ENCODE results near the gene ALK. TPM values are rescaled to one million over a fixed set of nuclear protein-coding genes. Genes with fewer than 3 reads are reported as not detected.

Gene ALK
- total RNA-seq, 1 experiment from 2014 or later, result 59.6 TPM

GRCh38 chr2:29223257-29223656 is 698.1 kb downstream of the ALK start:
- Histone ChIP-seq H3K4me3 (no peak overlapping the region), H3K27me3 (no peaks in the 10 kb centered on the region), H3K27ac (no peak overlapping the region), H3K9me3 (replicated peaks) (no peaks in the 10 kb centered on the region), H3K36me3 (peaks cover 30% of the 10 kb centered on the region), H3K4me1 (peaks cover 45% of the 10 kb centered on the region)
- DNase-seq, result no peak

DNA sequence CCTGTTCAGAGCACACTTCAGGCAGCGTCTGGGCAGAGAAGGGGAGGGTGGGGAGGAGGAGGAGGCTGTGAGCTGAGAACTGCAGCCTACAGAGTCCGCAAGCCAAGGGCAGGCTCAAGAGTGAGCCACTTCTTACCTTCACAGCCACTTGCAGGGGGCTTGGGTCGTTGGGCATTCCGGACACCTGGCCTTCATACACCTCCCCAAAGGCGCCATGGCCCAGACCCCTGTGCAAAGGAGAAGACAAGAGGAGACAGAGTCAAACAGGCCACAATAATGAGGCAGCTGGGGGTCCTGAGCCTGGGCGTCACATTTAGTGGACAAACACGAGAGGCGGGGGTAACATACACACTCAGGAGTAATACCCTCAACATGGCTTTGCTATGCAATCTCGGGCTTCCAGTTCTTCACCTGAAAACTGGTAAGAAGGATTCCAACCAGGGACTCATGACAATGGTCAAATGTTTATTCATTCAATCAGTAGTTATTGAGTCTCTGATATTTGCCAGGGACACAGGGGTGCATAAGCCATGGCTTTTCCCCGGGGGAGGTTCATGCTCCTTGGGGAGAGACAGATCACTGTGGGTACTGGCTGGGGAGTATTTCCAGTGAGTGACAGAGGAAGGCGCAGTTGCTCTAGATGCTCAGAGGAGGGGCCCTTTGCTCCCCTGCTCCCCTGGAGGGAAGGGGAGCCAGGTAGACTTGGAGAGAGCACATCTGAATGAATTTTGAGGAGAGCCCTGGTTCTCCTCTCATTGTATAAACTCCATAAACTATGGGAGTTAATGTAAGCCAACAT is 698.8 kb downstream of the ALK start:
- Histone ChIP-seq H3K27me3 (no peaks in the 10 kb centered on the region), H3K36me3 (peaks cover 30% of the 10 kb centered on the region), H3K9me3 (replicated peaks) (no peaks in the 10 kb centered on the region), H3K4me1 (peaks cover 40% of the 10 kb centered on the region), H3K4me3 (no peak overlapping the region), H3K27ac (no peak overlapping the region)
- DNase-seq, result no peak

DNA sequence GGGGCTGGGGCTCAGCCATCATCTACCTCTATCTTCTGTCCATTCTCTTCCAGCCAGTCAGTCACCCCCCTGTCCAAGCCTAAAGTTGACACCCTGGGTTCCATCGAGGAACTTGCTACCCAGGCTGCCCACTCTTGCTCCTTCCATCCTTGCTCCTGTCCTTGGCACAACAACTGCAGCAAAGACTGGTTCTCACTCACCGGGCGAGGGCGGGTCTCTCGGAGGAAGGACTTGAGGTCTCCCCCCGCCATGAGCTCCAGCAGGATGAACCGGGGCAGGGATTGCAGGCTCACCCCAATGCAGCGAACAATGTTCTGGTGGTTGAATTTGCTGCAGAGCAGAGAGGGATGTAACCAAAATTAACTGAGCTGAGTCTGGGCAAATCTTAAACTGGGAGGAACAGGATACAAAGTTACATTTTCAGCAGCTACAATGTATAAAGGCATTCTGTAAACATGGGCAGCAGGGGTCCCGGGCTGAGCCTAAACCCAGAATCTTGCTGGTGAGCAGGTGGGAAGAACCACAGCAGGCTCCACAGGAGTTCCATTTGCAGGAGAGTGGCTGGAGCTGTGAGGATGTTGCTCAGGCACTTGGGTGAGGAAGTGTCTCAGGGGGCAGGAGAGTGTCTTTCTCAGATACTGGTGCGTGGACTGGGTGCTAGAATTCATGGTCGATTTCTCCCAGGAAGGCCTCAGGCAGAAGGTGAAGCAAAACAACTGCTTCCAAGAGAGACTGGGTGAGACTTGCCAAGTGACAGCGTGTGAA is 700.7 kb downstream of the ALK start:
- no peak overlapping the region for H3K27ac ChIP-seq
- DNase-seq, result no peak
- no peaks in the 10 kb centered on the region for H3K27me3 ChIP-seq
- H3K4me1 ChIP-seq, result peaks cover 26% of the 10 kb centered on the region
- no peak overlapping the region for H3K4me3 ChIP-seq
- no peaks in the 10 kb centered on the region for H3K9me3 ChIP-seq (replicated peaks)
- peaks cover 30% of the 10 kb centered on the region for H3K36me3 ChIP-seq

- Histone ChIP-seq H3K36me3 (peaks cover 30% of the 10 kb centered on the region), H3K9me3 (replicated peaks) (no peaks in the 10 kb centered on the region), H3K4me3 (no peak overlapping the region), H3K27ac (no peak overlapping the region), H3K4me1 (peaks cover 16% of the 10 kb centered on the region), H3K27me3 (no peaks in the 10 kb centered on the region)
- no peak for DNase-seq
These were observed 702.0 kb downstream of the ALK start for GRCh38 chr2:29219374-29219773.

GRCh38 chr2:29218550-29219125 is 702.7 kb downstream of the ALK start:
- no peak for DNase-seq

GRCh38 chr2:29218071-29218470 is 703.3 kb downstream of the ALK start:
- Histone ChIP-seq H3K27ac (no peak overlapping the region), H3K4me3 (no peak overlapping the region), H3K9me3 (replicated peaks) (no peaks in the 10 kb centered on the region), H3K4me1 (peaks cover 3% of the 10 kb centered on the region; the same call in 1 of the 2 replicates), H3K36me3 (peaks cover 30% of the 10 kb centered on the region), H3K27me3 (no peaks in the 10 kb centered on the region)
- DNase-seq, result no peak

More at GRCh38 chr2:29218550-29219125, 702.7 kb downstream of the ALK start:
- Histone ChIP-seq H3K27ac (no peak overlapping the region), H3K27me3 (no peaks in the 10 kb centered on the region), H3K36me3 (peaks cover 30% of the 10 kb centered on the region), H3K4me1 (peaks cover 9% of the 10 kb centered on the region), H3K9me3 (replicated peaks) (no peaks in the 10 kb centered on the region), H3K4me3 (no peak overlapping the region)

DNA sequence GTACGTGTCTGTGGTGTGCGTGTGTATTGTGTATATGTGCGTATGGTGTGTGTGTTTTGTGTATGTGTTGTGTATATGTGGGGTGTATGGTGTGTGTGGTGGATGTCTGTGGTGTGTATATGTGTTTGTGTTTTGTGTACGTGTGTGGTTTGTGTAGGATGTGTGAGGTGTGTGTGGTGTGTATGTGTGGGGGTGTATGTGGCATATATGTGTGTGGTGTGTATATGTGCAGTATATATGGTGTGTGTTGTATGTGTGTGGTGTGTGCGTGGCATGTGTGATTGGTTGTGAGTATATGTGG is 704.8 kb downstream of the ALK start:
- Histone ChIP-seq H3K36me3 (peaks cover 24% of the 10 kb centered on the region), H3K9me3 (replicated peaks) (no peaks in the 10 kb centered on the region), H3K4me1 (peaks cover 3% of the 10 kb centered on the region; the same call in 1 of the 2 replicates), H3K27ac (no peak overlapping the region), H3K27me3 (no peaks in the 10 kb centered on the region), H3K4me3 (no peak overlapping the region)
- no peak for DNase-seq

DNA sequence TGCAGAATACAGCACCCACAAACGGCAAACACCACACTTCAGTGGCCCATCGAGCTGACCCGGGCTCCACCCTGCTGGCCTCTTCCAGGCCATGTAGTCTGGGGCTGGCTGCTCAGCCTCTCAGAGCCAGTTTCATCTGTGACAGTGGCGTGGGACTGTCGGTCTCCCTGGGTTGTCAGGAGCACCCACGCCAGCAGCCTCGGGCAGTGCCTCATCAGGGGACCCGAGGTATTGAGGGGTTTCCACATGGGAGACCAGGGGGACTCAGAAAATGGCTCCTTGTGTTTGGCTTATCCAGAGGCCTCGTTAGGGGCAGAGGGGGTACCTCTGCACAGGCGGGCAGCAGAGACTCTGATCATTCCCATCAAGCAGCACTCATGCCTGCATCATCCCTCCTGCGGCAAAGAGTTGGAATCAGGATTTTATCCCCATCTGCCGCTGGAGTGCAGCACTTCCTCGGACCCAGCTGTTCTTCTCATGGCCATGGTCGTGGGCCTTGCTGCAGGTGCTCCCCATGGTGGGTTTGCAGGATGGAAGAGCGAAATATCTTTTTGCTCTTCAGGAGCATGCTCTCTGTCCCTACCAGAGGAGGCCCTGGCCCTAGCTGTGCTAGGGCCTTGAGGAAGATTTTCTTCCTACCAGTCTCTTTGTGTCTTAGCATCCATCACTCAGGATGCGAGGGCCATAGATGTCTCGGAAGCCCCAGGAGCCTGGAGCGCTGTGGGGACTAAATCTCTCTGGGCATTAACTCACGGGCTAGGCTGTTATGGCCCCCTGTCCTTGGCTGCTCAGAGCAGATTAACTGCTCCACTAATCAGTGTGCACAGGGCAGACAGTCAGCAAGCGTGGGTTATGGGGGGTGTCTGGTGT is 705.4 kb downstream of the ALK start:
- Histone ChIP-seq H3K9me3 (replicated peaks) (no peaks in the 10 kb centered on the region), H3K27ac (no peak overlapping the region), H3K4me3 (no peak overlapping the region), H3K27me3 (no peaks in the 10 kb centered on the region), H3K36me3 (peaks cover 18% of the 10 kb centered on the region), H3K4me1 (peaks cover 3% of the 10 kb centered on the region; the same call in 1 of the 2 replicates)
- DNase-seq, result no peak

- H3K27me3 ChIP-seq, result no peaks in the 10 kb centered on the region
- H3K9me3 ChIP-seq (replicated peaks), result no peaks in the 10 kb centered on the region
- no peak overlapping the region for H3K27ac ChIP-seq
- H3K4me1 ChIP-seq, result peaks cover 3% of the 10 kb centered on the region; the same call in 1 of the 2 replicates
- no peak for DNase-seq
- no peak overlapping the region for H3K4me3 ChIP-seq
- H3K36me3 ChIP-seq, result peaks cover 9% of the 10 kb centered on the region; the same call in 1 of the 2 replicates
These were observed 706.3 kb downstream of the ALK start for GRCh38 chr2:29215073-29215472.

DNA sequence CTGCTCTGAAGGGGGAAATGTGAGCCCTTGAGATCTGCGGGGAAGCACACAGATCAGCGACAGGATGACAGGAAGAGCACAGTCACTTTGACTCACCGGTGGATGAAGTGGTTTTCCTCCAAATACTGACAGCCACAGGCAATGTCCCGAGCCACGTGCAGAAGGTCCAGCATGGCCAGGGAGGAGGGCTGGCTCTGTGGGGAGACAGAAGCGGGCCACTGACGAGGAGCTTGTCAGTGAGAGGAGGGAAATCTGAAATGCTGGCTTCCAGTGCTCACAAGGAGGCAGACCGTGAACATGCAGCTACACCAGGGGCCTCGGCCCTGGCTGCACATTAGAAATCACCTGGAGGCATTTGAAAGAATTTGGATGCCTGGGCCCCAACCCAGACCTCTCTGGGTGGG is 707.5 kb downstream of the ALK start:
- peaks cover 3% of the 10 kb centered on the region; the same call in 1 of the 2 replicates for H3K4me1 ChIP-seq
- no peaks in the 10 kb centered on the region for H3K27me3 ChIP-seq
- H3K4me3 ChIP-seq, result no peak overlapping the region
- DNase-seq, result peak in 1 of 2 experiments; percentile 40
- H3K9me3 ChIP-seq (replicated peaks), result no peaks in the 10 kb centered on the region
- H3K27ac ChIP-seq, result no peak overlapping the region
- peaks cover 6% of the 10 kb centered on the region; the same call in 1 of the 2 replicates for H3K36me3 ChIP-seq

DNA sequence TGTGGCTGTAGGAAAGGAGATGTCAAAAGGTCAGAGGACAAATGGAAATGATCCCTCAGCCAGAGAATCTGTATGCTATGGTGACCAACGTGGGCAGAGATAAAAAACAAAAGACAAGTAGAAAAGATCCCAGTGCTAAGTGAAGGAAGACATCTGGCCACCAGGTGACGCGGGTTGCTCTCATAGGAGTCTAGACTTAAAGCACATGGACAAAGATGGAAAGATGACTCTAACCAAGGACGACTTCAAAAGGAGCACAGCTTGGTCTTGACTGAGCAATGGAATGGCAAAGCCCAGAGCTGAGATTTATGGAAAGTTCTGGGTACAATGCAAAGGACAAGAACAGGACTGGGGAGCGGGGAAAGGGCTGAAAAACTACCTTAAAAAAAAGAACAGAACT is 709.4 kb downstream of the ALK start:
- Histone ChIP-seq H3K27ac (no peak overlapping the region), H3K4me3 (no peak overlapping the region), H3K27me3 (no peaks in the 10 kb centered on the region), H3K9me3 (replicated peaks) (no peaks in the 10 kb centered on the region), H3K36me3 (peaks cover 9% of the 10 kb centered on the region; the same call in 1 of the 2 replicates), H3K4me1 (peaks cover 3% of the 10 kb centered on the region; the same call in 1 of the 2 replicates)
- no peak for DNase-seq

DNA sequence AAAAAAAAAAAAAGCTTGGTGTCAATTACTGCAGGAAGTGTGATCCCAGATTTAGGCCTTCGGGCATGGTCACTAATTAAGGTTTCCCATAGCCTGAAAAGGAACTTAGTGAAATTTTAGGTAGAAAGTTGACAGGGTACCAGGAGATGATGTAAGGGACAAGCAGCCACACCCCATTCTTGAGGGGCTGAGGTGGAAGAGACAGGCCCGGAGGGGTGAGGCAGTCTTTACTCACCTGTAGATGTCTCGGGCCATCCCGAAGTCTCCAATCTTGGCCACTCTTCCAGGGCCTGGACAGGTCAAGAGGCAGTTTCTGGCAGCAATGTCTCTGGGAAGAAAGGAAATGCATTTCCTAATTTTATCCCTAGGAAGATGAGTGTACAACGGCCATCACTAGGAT is 711.8 kb downstream of the ALK start:
- H3K9me3 ChIP-seq (replicated peaks), result no peaks in the 10 kb centered on the region
- H3K27ac ChIP-seq, result no peak overlapping the region
- H3K27me3 ChIP-seq, result no peaks in the 10 kb centered on the region
- DNase-seq, result no peak
- peaks cover 26% of the 10 kb centered on the region for H3K36me3 ChIP-seq
- no peaks in the 10 kb centered on the region; the same call in 1 of the 2 replicates for H3K4me1 ChIP-seq
- no peak overlapping the region for H3K4me3 ChIP-seq

GRCh38 chr2:29207352-29208148 is 713.8 kb downstream of the ALK start:
- Histone ChIP-seq H3K27ac (no peak overlapping the region), H3K27me3 (no peaks in the 10 kb centered on the region), H3K36me3 (peaks cover 30% of the 10 kb centered on the region), H3K4me3 (no peak overlapping the region), H3K9me3 (replicated peaks) (no peaks in the 10 kb centered on the region), H3K4me1 (no peaks in the 10 kb centered on the region)
- no peak for DNase-seq

GRCh38 chr2:29206941-29207340 is 714.4 kb downstream of the ALK start:
- Histone ChIP-seq H3K27ac (no peak overlapping the region), H3K4me1 (no peaks in the 10 kb centered on the region)

More at GRCh38 chr2:29206941-29207340, 714.4 kb downstream of the ALK start:
- Histone ChIP-seq H3K4me3 (no peak overlapping the region), H3K9me3 (replicated peaks) (no peaks in the 10 kb centered on the region), H3K27me3 (no peaks in the 10 kb centered on the region), H3K36me3 (peaks cover 30% of the 10 kb centered on the region)
- no peak for DNase-seq

Measured in SJCRH30 (cell line).